Heart right ventricle (tissue), 16 donors: ENCODE data around the gene DEPDC7. TPM values are rescaled to one million over a fixed set of nuclear protein-coding genes. Genes with fewer than 3 reads are reported as not detected.
A peak's percentile ranks its signal among the peaks of the same experiment; 100 is the strongest.

Experiments used
- ATAC-seq, 8 donors: fragments of 200-7000 bp; cut with Tn5 transposase; one replicate each; pipeline ENCODE4 v1.9.1; 2020; ENCODE audit warnings: mild to moderate bottlenecking in 8 of 8, moderate library complexity in 8 of 8, moderate number of reproducible peaks in 1 of 8
- DNase-seq, 2 donors: peaks; one replicate each; pipeline ENCODE4 v3.0.0-alpha.2; 2020
- H3K27ac ChIP-seq, 10 donors: fragments of 200-600 bp; sonication (generic) in 2 of 10; one replicate each; pipeline versions ENCODE4 v1.5.0 to v1.8.0; 2020 to 2022; ENCODE audit warnings: mild to moderate bottlenecking in 3 of 10
- H3K27me3 ChIP-seq, 7 donors: fragments of 200-600 bp; one replicate each; pipeline ENCODE4 v1.8.0; 2021 to 2022; ENCODE audit warnings: mild to moderate bottlenecking in 2 of 7
- H3K36me3 ChIP-seq, 9 donors: fragments of 200-600 bp; sonication (generic) in 1 of 9; one replicate each; pipeline versions ENCODE4 v1.5.0 to v1.8.0; 2020 to 2022; ENCODE audit warnings: mild to moderate bottlenecking in 2 of 9
- H3K4me1 ChIP-seq, 9 donors: fragments of 200-600 bp; sonication (generic) in 1 of 9; one replicate each; pipeline versions ENCODE4 v1.5.0 to v1.8.0; 2020 to 2022; ENCODE audit warnings: mild to moderate bottlenecking in 4 of 9
- H3K4me3 ChIP-seq, 10 donors: fragments of 200-600 bp; sonication (generic) in 2 of 10; one replicate each; pipeline versions ENCODE4 v1.5.0 to v1.8.0; 2020 to 2022; ENCODE audit warnings: mild to moderate bottlenecking in 7 of 10, moderate library complexity in 2 of 10
- H3K9me3 ChIP-seq, 11 donors: fragments of 200-600 bp in 10 of 11; sonication (generic) in 2 of 11; one replicate each; pipeline versions ENCODE4 v1.5.0 to v1.8.0; 2013 to 2022; ENCODE audit warnings: mild to moderate bottlenecking in 2 of 11, control low read depth in 1 of 11, moderate library complexity in 1 of 11
- WGBS, 2 donors: extraction: QIAGEN DNeasy Blood & Tissue Kit; methylation state at CpG; one replicate each; pipeline ENCODE4 v1.1.7; 2013; ENCODE audit warnings: inconsistent platforms in 1 of 2; 5-methylcytosine and 5-hydroxymethylcytosine counted together
- intact Hi-C, 10 donors: fragments of 100-400 bp; cut with DNase I; formaldehyde crosslinking; loops; one replicate each; pipeline versions ENCODE4 v1.11.1 to v1.14.2; 2022
- polyA plus RNA-seq, 2 donors: library from polyadenylated mRNA; stranded (reverse); fragments of 200-250 nt; gene quantifications; one replicate each; pipeline ENCODE4 v1.2.3, GENCODE V29; 2013
- total RNA-seq, 10 donors: library from RNA; stranded (reverse); fragmentation: NEBNext Ultra II Directional in 3 of 10; extraction: Animal tissue kit (Norgen Biotek cat#: 25700) in 3 of 10; gene quantifications; one replicate each; pipeline versions ENCODE4 v1.2.1 to v1.2.4, GENCODE V29; 2021 to 2023
- TF ChIP-seq, protein P1 (sequence below), 9 donors: fragments of 200-600 bp; sonication (generic) in 2 of 9; IDR thresholded peaks; one replicate each; pipeline versions ENCODE4 v1.5.0 to v1.8.0; 2021 to 2022; ENCODE audit warnings: antibody characterized with exemption in 9 of 9, mild to moderate bottlenecking in 5 of 9, moderate library complexity in 1 of 9
- donor health status: Arrhythmogenic right ventricular cardiomyopathy.
- donor health status: ischemic (EF 13 %, LVEDD 7.1; RV severe dilation, severe dysfunction).
- donor health status: healthy with polysubstance abuse.
- donor health status: DM: no; HTN: yes; CAD: no.
- donor health status: DM: no; HTN: no; CAD: no.
- donor health status: ischemic (EF 25% LVEDD 6.9; RV normal size, moderate dysfunction).
- donor health status: ischemic (EF 25% LVEDD 5.7; RV mildly dilated, moderate dysfunction).
- donor health status: healthy.
- donor health status: DM: yes; HTN: yes; CAD: no.
- donor health status: Ischemic cardiomyopathy.
- donor health status: ischemic (EF 35%, LVEDD 5.7; RV mildly dilated, moderate dysfunction).
- donor health status: nonischemic (EF 11% LVEDD 7.7; RV severe dilation, severe dysfunction).
- donor health status: DM: yes; HTN: yes; CAD: no.
- donor health status: PGD.
- donor health status: ischemic (EF 29% LVEDD 5.4; RV normal size, mild dysfunction).
- donor health status: nonischemic (EF 23%, LVEDD 6.1; RV moderate dilation, normal function).

Gene DEPDC7
- total and polyA plus RNA-seq, 12 donors = 0.17 to 1.5 (median 0.31) TPM; not detected in 4

DNA sequence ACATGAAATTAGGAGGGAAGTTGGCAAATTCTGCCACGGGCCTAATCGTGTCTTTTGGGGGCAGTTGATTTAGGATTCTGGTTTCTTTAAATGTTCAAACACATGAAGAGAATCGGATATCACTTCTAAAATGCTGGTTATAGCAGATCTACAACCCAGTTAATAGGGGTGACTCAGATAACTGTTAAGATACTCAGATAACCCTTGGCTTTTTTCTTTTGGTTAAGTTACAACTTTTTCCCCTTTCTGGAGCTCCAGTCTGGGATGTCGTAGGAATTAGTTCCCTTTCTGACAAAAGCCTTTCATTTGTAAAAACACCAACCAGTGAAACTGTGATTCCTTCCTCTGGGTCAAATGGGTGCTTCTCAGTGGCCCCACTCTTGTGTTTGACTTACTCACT, 976 bp downstream of the DEPDC7 start:
- Histone ChIP-seq H3K27ac (no peak overlapping the region), H3K4me1 (peaks cover 0 to 22% (median 6%) of the 10 kb centered on the region in 9 donors), H3K36me3 (no peaks in the 10 kb centered on the region), H3K27me3 (peaks cover 0 to 54% (median 35%) of the 10 kb centered on the region in 7 donors), H3K9me3 (no peaks in the 10 kb centered on the region), H3K4me3 (peak overlapping the region in 8 of 10 donors; percentile 43 to 63 (median 58))
- no peak for ATAC-seq
- WGBS, 2 donors = 67 to 70% methylated on average over 4 of the region's 4 CpGs
- TF ChIP-seq, protein P1, sequence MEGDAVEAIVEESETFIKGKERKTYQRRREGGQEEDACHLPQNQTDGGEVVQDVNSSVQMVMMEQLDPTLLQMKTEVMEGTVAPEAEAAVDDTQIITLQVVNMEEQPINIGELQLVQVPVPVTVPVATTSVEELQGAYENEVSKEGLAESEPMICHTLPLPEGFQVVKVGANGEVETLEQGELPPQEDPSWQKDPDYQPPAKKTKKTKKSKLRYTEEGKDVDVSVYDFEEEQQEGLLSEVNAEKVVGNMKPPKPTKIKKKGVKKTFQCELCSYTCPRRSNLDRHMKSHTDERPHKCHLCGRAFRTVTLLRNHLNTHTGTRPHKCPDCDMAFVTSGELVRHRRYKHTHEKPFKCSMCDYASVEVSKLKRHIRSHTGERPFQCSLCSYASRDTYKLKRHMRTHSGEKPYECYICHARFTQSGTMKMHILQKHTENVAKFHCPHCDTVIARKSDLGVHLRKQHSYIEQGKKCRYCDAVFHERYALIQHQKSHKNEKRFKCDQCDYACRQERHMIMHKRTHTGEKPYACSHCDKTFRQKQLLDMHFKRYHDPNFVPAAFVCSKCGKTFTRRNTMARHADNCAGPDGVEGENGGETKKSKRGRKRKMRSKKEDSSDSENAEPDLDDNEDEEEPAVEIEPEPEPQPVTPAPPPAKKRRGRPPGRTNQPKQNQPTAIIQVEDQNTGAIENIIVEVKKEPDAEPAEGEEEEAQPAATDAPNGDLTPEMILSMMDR (IDR thresholded peaks at IDR 0.05) = no peak
- DNase-seq = no peak
- intact Hi-C loops = no loop called here

DNA sequence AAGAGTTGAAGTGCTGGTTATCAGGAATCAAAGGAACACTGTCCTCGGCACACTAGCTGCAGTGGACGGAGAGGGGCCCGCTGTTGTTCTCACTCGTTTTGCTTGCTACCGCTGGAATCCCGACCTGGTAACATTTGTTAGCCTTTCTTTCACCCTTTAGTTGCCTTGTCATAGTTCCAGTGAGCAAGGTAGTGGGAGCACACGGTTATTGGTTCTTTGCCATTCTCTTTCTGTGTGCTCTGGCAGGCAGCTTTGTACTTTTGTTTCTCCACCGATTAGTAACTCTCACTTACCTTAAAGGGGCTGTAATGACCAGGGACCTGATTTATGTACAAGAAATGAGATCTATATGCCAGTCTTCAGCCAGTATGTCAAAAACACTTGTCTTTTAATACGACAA, 1.8 kb downstream of the DEPDC7 start:
- 88 to 90% methylated on average over 9 of the region's 9 CpGs for WGBS, 2 donors
- no peak for DNase-seq
- no peaks in the 10 kb centered on the region for H3K9me3 ChIP-seq
- H3K4me3 ChIP-seq = no peak overlapping the region
- H3K36me3 ChIP-seq = no peaks in the 10 kb centered on the region
- peaks cover 0 to 15% (median 6%) of the 10 kb centered on the region in 9 donors for H3K4me1 ChIP-seq
- no peak for ATAC-seq
- TF ChIP-seq, protein P1 (IDR thresholded peaks at IDR 0.05) = no peak
- intact Hi-C loops = no loop called here
- peaks cover 0 to 54% (median 35%) of the 10 kb centered on the region in 7 donors for H3K27me3 ChIP-seq
- H3K27ac ChIP-seq = no peak overlapping the region

DNA sequence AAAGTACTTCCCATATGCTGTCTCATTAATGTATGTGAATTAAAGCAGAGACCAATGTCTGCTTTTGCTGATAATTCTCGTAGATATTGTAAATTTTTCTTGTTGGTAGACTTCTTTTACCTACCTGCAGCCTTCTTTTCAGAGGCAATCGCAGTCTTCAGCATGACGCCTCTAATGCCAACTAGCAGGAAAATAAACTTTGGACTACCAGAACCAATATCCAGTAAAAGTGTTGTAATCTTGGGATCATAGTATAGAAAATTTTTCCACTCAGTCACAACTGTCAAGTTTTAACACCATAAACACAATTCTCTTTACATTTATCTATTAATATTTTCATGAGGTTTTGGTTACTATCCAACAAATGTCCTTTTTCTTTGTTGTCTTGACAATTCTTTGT, 2.3 kb downstream of the DEPDC7 start:
- intact Hi-C loops = no loop called here
- H3K27me3 ChIP-seq = peaks cover 0 to 54% (median 35%) of the 10 kb centered on the region in 7 donors
- TF ChIP-seq, protein P1 (IDR thresholded peaks at IDR 0.05) = no peak
- peaks cover 0 to 15% (median 6%) of the 10 kb centered on the region in 9 donors for H3K4me1 ChIP-seq
- H3K27ac ChIP-seq = no peak overlapping the region
- no peak for DNase-seq
- H3K4me3 ChIP-seq = no peak overlapping the region
- no peaks in the 10 kb centered on the region for H3K9me3 ChIP-seq
- ATAC-seq = no peak
- H3K36me3 ChIP-seq = no peaks in the 10 kb centered on the region
- 91 to 93% methylated on average over 3 of the region's 3 CpGs for WGBS, 2 donors

DNA sequence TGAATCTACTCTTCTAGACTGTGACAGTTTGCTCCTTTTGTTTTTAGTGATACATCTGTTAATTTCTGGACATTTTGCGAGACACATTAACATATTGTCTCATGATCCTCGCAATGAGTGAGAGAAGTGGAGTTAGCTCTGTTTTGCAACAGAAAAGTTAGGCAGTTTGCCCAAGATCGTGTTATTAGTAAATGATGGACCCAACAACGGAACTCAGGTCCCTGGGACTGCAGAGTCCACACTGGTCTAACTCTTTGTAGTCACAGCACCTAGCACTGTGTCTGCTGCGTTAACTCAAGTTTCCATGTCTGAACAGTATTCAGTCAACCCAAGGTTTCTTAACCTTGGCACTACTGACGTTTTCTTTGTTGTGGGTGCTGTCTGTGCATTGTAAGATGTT, 3.2 kb downstream of the DEPDC7 start:
- Histone ChIP-seq H3K36me3 (no peaks in the 10 kb centered on the region), H3K27me3 (peaks cover 0 to 54% (median 35%) of the 10 kb centered on the region in 7 donors), H3K4me1 (peaks cover 0 to 15% (median 6%) of the 10 kb centered on the region in 9 donors), H3K9me3 (no peaks in the 10 kb centered on the region), H3K27ac (no peak overlapping the region), H3K4me3 (no peak overlapping the region)
- DNase-seq (no peak), ATAC-seq (no peak)
- 91 to 94% methylated on average over 6 of the region's 6 CpGs for WGBS, 2 donors
- TF ChIP-seq, protein P1 (IDR thresholded peaks at IDR 0.05) = no peak
- intact Hi-C loops = no loop called here
